Kidney (tissue), 14 donors: Measurements from ENCODE around the gene CD300A. TPM values are rescaled to one million over a fixed set of nuclear protein-coding genes. Genes with fewer than 3 reads are reported as not detected.
A peak's percentile ranks its signal among the peaks of the same experiment; 100 is the strongest.

ENCODE experiments used
- DNase-seq, 5 donors: peaks; one replicate each; pipeline ENCODE4 v3.0.0-alpha.2; 2013 to 2020
- FAIRE-seq: peaks from 2 replicates; lab custom pipeline; 2012; peaks lifted over from hg19 to GRCh38; lab: Jason Lieb, UNC
- H3K27ac ChIP-seq, 2 donors: one replicate each; pipeline ENCODE4 v1.7.0; 2013; ENCODE audit warnings: low read depth in 2 of 2, low read length in 2 of 2, inconsistent platforms in 1 of 2
- H3K27me3 ChIP-seq: one replicate; pipeline ENCODE4 v1.7.1; 2013; ENCODE audit warnings: low read length, inconsistent platforms; ENCODE audit not compliant: control insufficient read depth, insufficient read depth
- H3K36me3 ChIP-seq, 3 donors: one replicate each; pipeline versions ENCODE4 v1.7.0 to v1.7.1; 2013; ENCODE audit warnings: low read length in 3 of 3, control low read depth in 1 of 3, inconsistent platforms in 1 of 3; ENCODE audit not compliant: insufficient read depth in 3 of 3, control insufficient read depth in 2 of 3
- H3K4me1 ChIP-seq, 3 donors: one replicate each; pipeline versions ENCODE4 v1.7.0 to v1.7.1; 2013; ENCODE audit warnings: low read length in 3 of 3, inconsistent platforms in 1 of 3, low read depth in 1 of 3; ENCODE audit not compliant: control insufficient read depth in 2 of 3, insufficient read depth in 2 of 3
- H3K4me3 ChIP-seq, 3 donors: one replicate each; pipeline versions ENCODE4 v1.7.0 to v1.8.1; 2013; ENCODE audit warnings: low read length in 3 of 3, control low read depth in 1 of 3, inconsistent platforms in 1 of 3
- H3K9ac ChIP-seq, 3 donors: one replicate each; pipeline versions ENCODE4 v1.7.0 to v1.7.1; 2013; ENCODE audit warnings: low read length in 3 of 3, control low read depth in 1 of 3, inconsistent platforms in 1 of 3
- H3K9me3 ChIP-seq, 3 donors: one replicate each; pipeline versions ENCODE4 v1.7.0 to v1.7.1; 2013; ENCODE audit warnings: low read length in 3 of 3, control low read depth in 1 of 3, inconsistent platforms in 1 of 3; ENCODE audit not compliant: control insufficient read depth in 2 of 3, insufficient read depth in 1 of 3
- CTCF ChIP-seq: IDR thresholded peaks from 3 replicates; pipeline ENCODE4 v1.5.1; 2012; ENCODE audit warnings: mild to moderate bottlenecking, moderate library complexity, borderline replicate concordance; ENCODE audit not compliant: insufficient read depth; ENCODE audit errors: extremely low read depth
- intact Hi-C: fragments of 100-400 bp; cut with DNase I; formaldehyde crosslinking; loops from one replicate; pipeline ENCODE4 v1.11.1; 2022
- polyA plus RNA-seq: library from polyadenylated mRNA; stranded (reverse); fragments of 350-450 nt; fragmentation: Illumina TruSeq; extraction: RNeasy Lipid Tissue Mini Kit (QIAGEN cat#74804); gene quantifications from one replicate; pipeline ENCODE4 v1.2.3, GENCODE V29; 2014; ENCODE audit warnings: low read depth, low replicate concordance; ENCODE audit not compliant: insufficient read depth
- total RNA-seq: library from RNA; stranded (reverse); fragmentation: NEBNext Ultra II Directional; extraction: Animal tissue kit (Norgen Biotek cat#: 25700); gene quantifications from one replicate; pipeline ENCODE4 v1.2.1, GENCODE V29; 2021
- donor health status: control.
- donor health status: control.
- donor health status: control.
- donor health status: control.
- donor health status: control.
- donor health status: DM: yes; HTN: yes; CAD: no.
- donor health status: Normal renal cell carcinoma (clear cell type).

Gene CD300A
- total and polyA plus RNA-seq, 2 donors from 2014 or later: 3.1 to 8.2 TPM

DNA sequence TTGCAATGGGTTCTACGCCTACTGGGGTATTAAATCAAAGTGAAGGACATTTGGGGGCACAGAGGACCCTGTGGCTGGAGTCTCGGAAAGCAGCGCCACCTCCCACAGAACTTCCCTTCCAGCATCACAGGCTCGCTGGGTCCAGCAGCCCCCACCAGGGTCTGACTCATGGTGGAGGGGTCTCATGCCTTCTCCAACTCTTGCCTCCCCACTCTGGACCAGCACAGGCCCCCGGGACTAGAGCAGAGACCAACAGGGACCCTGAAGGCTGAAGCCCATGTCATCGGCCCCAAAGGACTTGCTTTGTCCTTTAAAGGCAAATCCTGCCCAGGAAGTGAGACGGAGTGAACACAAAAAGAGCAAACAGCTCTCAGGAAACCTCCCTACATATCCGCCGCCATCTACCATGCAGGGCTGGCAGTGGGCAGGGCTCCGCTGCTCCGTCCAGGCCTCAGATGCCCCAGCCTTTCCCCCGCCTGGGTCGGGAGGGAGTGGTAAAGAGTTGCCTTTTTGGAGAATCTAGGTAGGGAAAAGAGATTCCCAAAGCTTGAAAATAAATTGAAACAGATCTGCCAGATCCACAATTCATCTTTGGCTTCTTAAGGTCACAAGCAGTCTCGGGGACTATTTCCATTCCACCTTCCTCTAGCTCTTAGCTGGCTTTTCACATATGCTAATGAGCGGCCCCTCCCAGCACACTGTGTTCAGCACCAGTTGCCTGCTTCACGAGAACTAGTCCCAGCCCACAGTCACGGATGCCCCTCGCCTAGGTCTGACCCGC, 36.6 kb upstream of the CD300A start:
- Histone ChIP-seq H3K27me3 (no peaks in the 10 kb centered on the region), H3K36me3 (no peaks in the 10 kb centered on the region), H3K4me3 (peak overlapping the region in 2 of 3 donors; percentile 50 to 85), H3K9me3 (no peaks in the 10 kb centered on the region), H3K9ac (peak overlapping the region; percentile 11 to 91 (median 30)), H3K4me1 (peaks cover 3 to 34% (median 34%) of the 10 kb centered on the region in 3 donors), H3K27ac (peak overlapping the region; percentile 97 to 100)
- peak in 4 of 5 donors; percentile 59 to 90 (median 73) for DNase-seq
- FAIRE-seq: no peak
- intact Hi-C loops: no loop called here
- TF ChIP-seq CTCF: no peak

DNA sequence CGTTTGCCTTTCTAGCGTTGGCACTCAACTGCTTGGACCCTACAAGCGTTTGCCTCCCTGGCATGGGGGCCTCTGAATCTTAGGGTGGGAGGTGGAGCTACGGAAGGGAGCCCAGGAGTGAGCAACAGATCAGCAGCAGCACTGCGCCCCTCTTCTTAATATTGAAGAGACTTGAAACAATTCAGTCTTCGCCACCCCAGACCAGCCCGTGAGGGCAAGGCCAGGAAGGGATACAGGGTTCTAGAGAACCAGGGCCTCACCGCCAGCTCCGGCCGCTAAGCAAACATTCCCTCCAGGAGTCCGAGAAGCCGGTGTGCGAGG, 36.1 kb upstream of the CD300A start:
- H3K9me3 ChIP-seq: no peaks in the 10 kb centered on the region
- FAIRE-seq (no peak), DNase-seq (peak in 1 of 5 donors; percentile 47)
- peak overlapping the region; percentile 11 to 91 (median 30) for H3K9ac ChIP-seq
- no peaks in the 10 kb centered on the region for H3K36me3 ChIP-seq
- intact Hi-C loops: no loop called here
- peak overlapping the region; percentile 97 to 100 for H3K27ac ChIP-seq
- H3K27me3 ChIP-seq: no peaks in the 10 kb centered on the region
- H3K4me1 ChIP-seq: peaks cover 3 to 37% (median 34%) of the 10 kb centered on the region in 3 donors
- TF ChIP-seq CTCF: no peak
- peak overlapping the region; percentile 1 to 85 (median 50) for H3K4me3 ChIP-seq

DNA sequence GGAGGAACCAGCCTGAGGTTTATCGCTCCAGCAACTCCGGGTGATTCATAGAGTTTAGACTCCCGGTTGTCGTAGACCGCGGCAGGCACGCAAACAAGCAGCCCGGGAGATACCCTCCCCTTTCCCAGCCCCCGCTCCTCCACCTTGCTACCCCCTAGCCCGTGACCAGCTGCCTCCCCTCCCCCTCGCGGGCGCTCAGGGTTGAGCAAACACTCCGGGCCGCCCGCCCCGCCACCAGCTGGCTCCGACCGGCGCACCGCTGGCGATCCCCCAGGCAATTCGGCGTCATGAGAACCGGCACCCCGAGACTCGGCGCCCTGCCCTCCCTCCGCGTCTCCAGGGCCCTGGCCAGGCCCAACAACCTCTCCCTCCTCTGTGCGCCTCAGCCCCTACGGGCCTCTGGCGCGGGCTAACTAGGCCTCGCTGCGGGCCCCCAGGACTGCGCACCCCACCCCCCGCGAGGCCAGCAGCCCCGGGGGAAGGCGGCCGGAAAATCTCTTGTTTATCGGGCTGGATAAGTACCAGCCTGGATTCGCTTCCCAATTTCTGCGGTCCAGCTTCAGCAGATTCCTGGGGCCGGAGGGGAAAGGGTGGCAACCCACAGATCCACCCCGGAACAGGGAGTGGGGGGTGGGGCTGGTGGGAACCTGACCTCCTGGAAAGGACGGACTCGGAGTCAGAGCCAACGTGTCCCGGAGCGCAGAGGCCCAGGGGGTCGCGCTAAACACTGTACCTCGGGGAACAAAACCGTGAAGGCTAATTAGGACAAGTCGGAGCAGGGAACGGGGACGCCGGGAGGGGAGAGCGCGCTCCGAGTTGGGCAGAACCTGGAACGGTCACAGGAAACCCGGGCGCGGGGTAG, 35.5 kb upstream of the CD300A start:
- DNase-seq (peak; percentile 97 to 99 (median 98)), FAIRE-seq (no peak)
- no peaks in the 10 kb centered on the region for H3K36me3 ChIP-seq
- peak overlapping the region; percentile 58 to 85 (median 83) for H3K4me3 ChIP-seq
- TF ChIP-seq CTCF: no peak
- intact Hi-C loops: no loop called here
- H3K9ac ChIP-seq: peak overlapping the region; percentile 30 to 91 (median 89)
- H3K27me3 ChIP-seq: no peaks in the 10 kb centered on the region
- H3K27ac ChIP-seq: peak overlapping the region; percentile 97 to 100
- H3K9me3 ChIP-seq: no peaks in the 10 kb centered on the region
- peaks cover 3 to 40% (median 39%) of the 10 kb centered on the region in 3 donors for H3K4me1 ChIP-seq
